Liver (tissue), 9 donors: ENCODE measurements around the gene APBA1. TPM values are rescaled to one million over a fixed set of nuclear protein-coding genes. Genes with fewer than 3 reads are reported as not detected.

Source experiments
- DNase-seq: peaks from one replicate; pipeline ENCODE4 v3.0.0-alpha.2; 2017; ENCODE audit warnings: low spot score
- H3K27ac ChIP-seq, 2 donors: one replicate each; pipeline ENCODE4 v1.7.0; 2013; ENCODE audit warnings: inconsistent platforms in 2 of 2, low read length in 2 of 2, control low read depth in 1 of 2, low read depth in 1 of 2, mild to moderate bottlenecking in 1 of 2
- H3K27me3 ChIP-seq, 4 donors: one replicate each; pipeline versions ENCODE4 v1.6.1 to v1.7.0; 2013; ENCODE audit warnings: low read length in 3 of 4, inconsistent platforms in 1 of 4, mild to moderate bottlenecking in 1 of 4, moderate library complexity in 1 of 4; ENCODE audit not compliant: control insufficient read depth in 4 of 4, insufficient read depth in 4 of 4
- H3K36me3 ChIP-seq, 4 donors: one replicate each; pipeline versions ENCODE4 v1.6.1 to v1.7.0; 2013; ENCODE audit warnings: low read length in 3 of 4, mild to moderate bottlenecking in 3 of 4, low read depth in 1 of 4, moderate library complexity in 1 of 4; ENCODE audit not compliant: control insufficient read depth in 4 of 4, insufficient read depth in 3 of 4
- H3K4me1 ChIP-seq, 4 donors: one replicate each; pipeline versions ENCODE4 v1.6.1 to v1.7.0; 2013; ENCODE audit warnings: low read length in 3 of 4, mild to moderate bottlenecking in 3 of 4, moderate library complexity in 1 of 4; ENCODE audit not compliant: control insufficient read depth in 4 of 4, insufficient read depth in 4 of 4
- H3K4me3 ChIP-seq, 3 donors: one replicate each; pipeline versions ENCODE4 v1.6.1 to v1.7.0; 2013; ENCODE audit warnings: low read length in 3 of 3, control low read depth in 1 of 3, low read depth in 1 of 3, mild to moderate bottlenecking in 1 of 3
- H3K9ac ChIP-seq, 2 donors: one replicate each; pipeline ENCODE4 v1.7.0; 2013; ENCODE audit warnings: low read length in 2 of 2, mild to moderate bottlenecking in 2 of 2, moderate library complexity in 2 of 2, control low read depth in 1 of 2, low read depth in 1 of 2
- H3K9me3 ChIP-seq, 4 donors: one replicate each; pipeline versions ENCODE4 v1.6.1 to v1.7.0; 2013; ENCODE audit warnings: low read length in 3 of 4; ENCODE audit not compliant: control insufficient read depth in 4 of 4
- ATF3 ChIP-seq: IDR thresholded peaks from 2 replicates; pipeline ENCODE4 v1.6.1; 2016; ENCODE audit warnings: antibody characterized with exemption
- CTCF ChIP-seq: fragments of 150-350 bp; IDR thresholded peaks from 2 replicates; pipeline ENCODE4 v1.5.1; 2017; ENCODE audit warnings: improper control_type of control experiment, low read depth, low read length; ENCODE audit not compliant: missing input control
- EGR1 ChIP-seq, 2 donors: IDR thresholded peaks; 2 replicates each; pipeline ENCODE4 v1.6.1; 2016 to 2018; ENCODE audit warnings: antibody characterized with exemption in 2 of 2, low read depth in 2 of 2
- FOXA1 ChIP-seq: IDR thresholded peaks from 2 replicates; pipeline ENCODE4 v1.6.1; 2016; ENCODE audit warnings: antibody characterized with exemption
- FOXA2 ChIP-seq: IDR thresholded peaks from 2 replicates; pipeline ENCODE4 v1.6.1; 2016; ENCODE audit warnings: antibody characterized with exemption
- GABPA ChIP-seq, 2 donors: IDR thresholded peaks in 1 of 2; conservative IDR thresholded peaks in 1 of 2; 2 replicates each; pipeline ENCODE4 v1.6.1; 2016; ENCODE audit warnings: antibody characterized with exemption in 2 of 2, mild to moderate bottlenecking in 1 of 2, moderate library complexity in 1 of 2
- HNF4A ChIP-seq, 2 donors: conservative IDR thresholded peaks; 2 replicates each; pipeline ENCODE4 v1.6.1; 2016; ENCODE audit warnings: antibody characterized with exemption in 2 of 2, mild to moderate bottlenecking in 2 of 2
- HNF4G ChIP-seq: IDR thresholded peaks from 2 replicates; pipeline ENCODE4 v1.6.1; 2016; ENCODE audit warnings: antibody characterized with exemption
- JUND ChIP-seq, 2 donors: IDR thresholded peaks; 2 replicates each; pipeline ENCODE4 v1.6.1; 2016; ENCODE audit warnings: antibody characterized with exemption in 2 of 2
- MAX ChIP-seq: IDR thresholded peaks from 2 replicates; pipeline ENCODE4 v1.6.1; 2016; ENCODE audit warnings: antibody characterized with exemption
- NR2F2 ChIP-seq: IDR thresholded peaks from 2 replicates; pipeline ENCODE4 v1.6.1; 2016; ENCODE audit warnings: antibody characterized with exemption
- RAD21 ChIP-seq, 2 donors: IDR thresholded peaks; 2 replicates each; pipeline ENCODE4 v1.6.1; 2016; ENCODE audit warnings: antibody characterized with exemption in 2 of 2, mild to moderate bottlenecking in 2 of 2
- REST ChIP-seq: IDR thresholded peaks from 2 replicates; pipeline ENCODE4 v1.6.1; 2016; ENCODE audit warnings: antibody characterized with exemption, mild to moderate bottlenecking
- RXRA ChIP-seq, 2 donors: IDR thresholded peaks; 2 replicates each; pipeline ENCODE4 v1.6.1; 2017 to 2018; ENCODE audit warnings: antibody characterized with exemption in 2 of 2, mild to moderate bottlenecking in 1 of 2
- SP1 ChIP-seq: IDR thresholded peaks from 2 replicates; pipeline ENCODE4 v1.6.1; 2018; ENCODE audit warnings: antibody characterized with exemption, mild to moderate bottlenecking
- TAF1 ChIP-seq: conservative IDR thresholded peaks from 2 replicates; pipeline ENCODE4 v1.6.1; 2016; ENCODE audit warnings: antibody characterized with exemption, mild to moderate bottlenecking
- YY1 ChIP-seq: IDR thresholded peaks from 2 replicates; pipeline ENCODE4 v1.6.1; 2016; ENCODE audit warnings: antibody characterized with exemption, mild to moderate bottlenecking
- WGBS: extraction: QIAGEN DNeasy Blood & Tissue Kit; methylation state at CpG from one replicate; pipeline ENCODE4 v1.1.7; 2013; 5-methylcytosine and 5-hydroxymethylcytosine counted together
- polyA plus RNA-seq, 2 donors: library from polyadenylated mRNA; stranded (reverse) in 1 of 2; unstranded in 1 of 2; fragments of 200-250 nt in 1 of 2; fragments of >200 nt in 1 of 2; fragmentation: Nextera tagmentation in 1 of 2; extraction: Ambion mirVana in 1 of 2; gene quantifications; one replicate each; pipeline versions ENCODE4 v1.2.1 to v1.2.3, GENCODE V29; 2013 to 2015
- total RNA-seq, 2 donors: library from RNA; depleted of rRNA; stranded (reverse); fragments of >200 nt; gene quantifications; one replicate each; pipeline ENCODE4 v1.2.3, GENCODE V29; 2014
- donor health status: healthy.
- donor health status: healthy.
- donor health status: healthy.
- donor health status: healthy.
- donor health status: healthy.

Gene APBA1
- total and polyA plus RNA-seq, 4 donors = 2.8 to 19.0 (median 6.1) TPM

- 43% methylated on average over 5 of the region's 5 CpGs for WGBS
- no peaks in the 10 kb centered on the region for H3K36me3 ChIP-seq
- no peak for DNase-seq
- no peaks in the 10 kb centered on the region for H3K9me3 ChIP-seq
- no peaks in the 10 kb centered on the region for H3K27me3 ChIP-seq
- no peak for TF ChIP-seq MAX
- TF ChIP-seq JUND (IDR thresholded peaks at IDR 0.05) = peak in 1 of 2 donors; percentile 10
- TF ChIP-seq ATF3 = no peak
- no peak for TF ChIP-seq FOXA2
- TF ChIP-seq GABPA (IDR thresholded peaks at IDR 0.05 in 1 of 2, conservative IDR thresholded peaks at IDR 0.05 in 1 of 2) = no peak
- no peak for TF ChIP-seq HNF4A (conservative IDR thresholded peaks at IDR 0.05)
- TF ChIP-seq EGR1 (IDR thresholded peaks at IDR 0.05; ENCODE audit: low read depth in 2 of 2) = no peak
- TF ChIP-seq FOXA1 = no peak
- TF ChIP-seq RXRA (IDR thresholded peaks at IDR 0.05) = peak in 1 of 2 donors; percentile 4
- no peak for TF ChIP-seq REST
- no peak overlapping the region for H3K9ac ChIP-seq
- peak overlapping the region; percentile 67 to 71 for H3K27ac ChIP-seq
- H3K4me3 ChIP-seq = no peak overlapping the region
- H3K4me1 ChIP-seq = peaks cover 3 to 42% (median 40%) of the 10 kb centered on the region in 4 donors
Measured at GRCh38 chr9:69580582-69581214, 91.5 kb downstream of the APBA1 start.

- no peaks in the 10 kb centered on the region for H3K36me3 ChIP-seq
- H3K27me3 ChIP-seq = no peaks in the 10 kb centered on the region
- no peaks in the 10 kb centered on the region for H3K9me3 ChIP-seq
- no peak overlapping the region for H3K9ac ChIP-seq
- no peak overlapping the region for H3K4me3 ChIP-seq
- H3K4me1 ChIP-seq = peaks cover 3 to 42% (median 40%) of the 10 kb centered on the region in 4 donors
- no peak for DNase-seq
- H3K27ac ChIP-seq = peak overlapping the region; percentile 67 to 71
- 22% methylated on average over 5 of the region's 5 CpGs for WGBS
- TF ChIP-seq NR2F2 = peak; percentile 28
- peak; percentile 81 for TF ChIP-seq FOXA2
- peak; percentile 85 for TF ChIP-seq YY1
- no peak for TF ChIP-seq GABPA (IDR thresholded peaks at IDR 0.05 in 1 of 2, conservative IDR thresholded peaks at IDR 0.05 in 1 of 2)
- TF ChIP-seq HNF4A (conservative IDR thresholded peaks at IDR 0.05) = peak; percentile 99
- TF ChIP-seq EGR1 (IDR thresholded peaks at IDR 0.05; ENCODE audit: low read depth in 2 of 2) = no peak
- TF ChIP-seq SP1 = peak; percentile 97
- TF ChIP-seq JUND (IDR thresholded peaks at IDR 0.05) = peak; percentile 90 to 91
- TF ChIP-seq MAX = peak; percentile 80
- peak; percentile 95 for TF ChIP-seq HNF4G
- peak; percentile 97 to 98 for TF ChIP-seq RXRA (IDR thresholded peaks at IDR 0.05)
- peak; percentile 77 for TF ChIP-seq REST
- no peak for TF ChIP-seq TAF1
- TF ChIP-seq RAD21 (IDR thresholded peaks at IDR 0.05) = peak; percentile 56
- TF ChIP-seq CTCF = no peak
- TF ChIP-seq FOXA1 = peak; percentile 88
Measured at GRCh38 chr9:69579760-69580581, 92.2 kb downstream of the APBA1 start.
